Stimulated activated CD4-positive, alpha-beta T cell treated with anti-CD3 and anti-CD28 coated beads, Interleukin-15, amount 100 ng/mL, for 24 hours (primary cell): Measurements from ENCODE around the gene STK32C.
"Not testable (repeated sequence)": the region's sequence is repeated elsewhere in the genome, so short reads cannot be mapped to it uniquely, and the experiment has no call there.

Source experiments
- DNase-seq: peaks from one replicate; pipeline ENCODE4 v3.0.0-alpha.2; 2020

The STK32C gene

DNA sequence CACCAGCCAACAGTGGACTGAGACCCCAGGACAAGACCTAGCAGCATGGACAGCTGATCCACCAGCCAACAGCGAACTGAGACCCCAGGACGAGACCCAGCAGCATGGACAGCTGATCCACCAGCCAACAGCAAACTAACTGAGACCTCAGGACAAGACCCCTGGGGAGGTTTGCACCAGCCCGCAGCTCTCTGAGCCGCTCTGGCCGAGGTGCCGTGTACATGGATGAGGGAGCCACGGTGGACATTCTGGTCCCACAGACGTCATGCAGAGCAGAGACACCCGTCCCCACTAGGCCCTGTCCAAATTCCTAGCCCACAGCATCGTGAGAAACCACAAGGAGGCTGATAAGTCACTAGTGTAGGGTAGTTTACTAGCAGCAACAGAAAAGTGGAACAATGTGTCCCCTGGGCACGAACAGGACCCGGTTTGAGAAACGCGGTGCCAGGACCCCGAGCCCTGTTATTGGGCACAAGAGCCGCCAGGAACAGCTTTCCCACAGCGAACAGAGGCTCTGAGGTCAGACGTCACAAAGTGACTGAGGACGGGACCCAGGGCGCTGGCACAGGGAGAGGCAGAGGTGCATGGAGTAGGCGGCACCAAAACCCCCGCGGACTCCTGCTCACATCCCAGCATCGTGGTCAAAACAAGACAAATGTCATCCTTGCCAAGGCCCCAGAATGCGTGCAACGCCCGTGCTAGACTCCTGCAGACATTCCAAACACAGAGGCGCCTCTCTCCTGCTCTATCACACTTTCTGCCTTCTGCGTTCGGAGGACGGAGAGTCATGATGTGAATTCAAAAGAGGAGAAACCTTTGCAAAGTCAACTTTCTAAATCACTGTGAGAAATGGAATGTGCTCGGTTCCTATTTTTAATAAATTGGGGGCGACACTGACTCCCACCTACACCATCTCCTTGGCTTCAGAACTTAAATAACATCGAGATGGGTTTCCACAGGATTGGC lies 8.1 kb downstream of the STK32C start:
- DNase-seq: no peak

DNA sequence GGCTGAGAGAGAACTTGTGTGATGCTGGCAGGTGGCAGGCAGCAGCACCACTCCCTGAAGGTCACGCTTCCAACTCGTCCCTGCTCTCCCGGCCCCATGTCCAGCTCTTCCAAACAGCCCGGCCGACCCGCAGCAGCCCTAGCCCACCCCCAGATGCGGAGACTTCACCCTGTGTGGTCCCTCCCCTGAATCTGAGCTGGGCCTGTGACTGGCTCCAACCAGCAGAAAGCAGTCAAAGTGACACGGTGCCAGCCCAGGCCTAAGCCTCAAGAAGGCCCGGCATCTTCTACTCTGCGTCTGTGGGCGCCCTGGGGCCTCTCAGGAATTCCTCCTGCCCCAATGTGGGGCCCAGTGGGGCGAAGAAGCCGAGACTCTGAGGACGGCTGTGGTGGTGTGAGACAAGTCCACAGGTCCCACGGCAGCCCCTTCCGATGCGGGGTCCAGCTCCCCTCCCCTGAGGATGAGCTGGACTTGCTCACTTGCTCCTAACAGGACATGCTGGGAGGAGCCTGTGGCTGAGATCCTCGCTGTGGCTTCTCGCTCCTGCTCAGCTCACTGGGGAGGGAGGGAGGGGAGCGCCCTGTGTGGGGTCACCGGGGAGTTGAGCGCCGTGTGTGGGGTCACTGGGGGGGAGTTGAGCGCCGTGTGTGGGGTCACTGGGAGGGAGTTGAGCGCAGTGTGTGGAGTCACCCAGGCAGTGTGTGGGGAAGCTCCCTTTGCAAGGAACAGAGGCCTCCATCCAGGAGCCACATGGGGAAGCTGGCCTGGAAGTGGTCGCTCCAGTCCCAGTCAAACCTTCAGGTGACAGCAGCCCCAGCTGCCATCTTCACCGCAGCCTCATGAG lies 9.5 kb downstream of the STK32C start:
- no peak for DNase-seq

DNA sequence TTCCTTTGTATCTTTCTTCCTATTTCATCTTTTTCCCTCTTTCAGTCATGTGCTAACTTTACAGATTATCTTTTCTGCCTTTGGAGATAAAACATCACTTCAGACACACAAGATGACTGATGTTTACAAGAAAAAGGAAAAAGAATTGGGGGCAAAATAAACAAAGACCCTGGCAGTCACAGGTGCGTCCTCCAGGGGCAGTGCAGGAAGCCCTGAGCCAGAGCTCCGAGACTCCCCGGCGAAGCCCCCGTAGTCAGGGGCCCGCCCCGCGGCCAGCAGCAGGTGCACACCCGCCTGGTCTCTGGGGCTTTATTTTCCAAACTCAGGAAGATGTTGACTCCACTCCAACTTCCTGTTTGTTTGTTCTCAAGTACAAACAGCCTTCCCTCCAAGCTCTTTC lies 10.2 kb downstream of the STK32C start:
- no peak for DNase-seq

DNA sequence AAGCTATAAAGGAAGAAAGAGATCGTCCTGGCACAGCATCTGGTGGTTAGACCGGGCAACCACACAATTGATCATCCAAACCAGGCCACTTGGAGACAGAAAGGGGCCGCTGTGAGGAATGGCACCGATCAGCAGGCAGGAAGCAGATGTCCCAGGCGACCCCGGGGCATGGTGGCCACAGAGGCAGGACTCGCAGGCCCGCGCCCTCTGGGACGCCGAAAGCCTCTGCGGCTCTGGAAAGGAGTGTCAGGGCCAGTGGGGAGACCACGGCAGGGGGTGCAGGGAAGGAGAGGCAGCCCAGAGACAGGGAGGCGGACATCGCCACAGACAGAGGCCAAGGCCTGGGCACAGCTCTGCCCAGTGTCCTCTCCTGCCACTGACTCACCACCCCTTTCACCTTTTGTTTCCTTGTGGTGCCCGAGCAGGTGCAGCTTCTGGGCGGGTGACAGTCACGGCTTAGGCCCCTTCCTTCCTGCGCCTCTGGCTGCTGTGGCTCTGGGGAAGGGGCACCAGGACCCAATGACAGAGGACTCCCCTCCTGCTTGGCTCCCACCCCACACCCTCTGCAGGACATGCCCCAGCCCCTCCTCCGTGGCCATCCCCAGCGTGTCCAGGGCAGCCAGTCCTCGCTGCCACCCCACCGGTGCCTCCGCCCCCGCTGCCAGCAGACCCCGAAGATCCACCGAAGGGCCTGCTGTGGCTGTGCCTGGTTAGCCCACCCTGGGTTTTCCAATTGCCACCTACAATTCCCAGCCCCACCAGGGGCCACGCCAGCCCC lies 10.9 kb downstream of the STK32C start:
- no peak for DNase-seq

DNA sequence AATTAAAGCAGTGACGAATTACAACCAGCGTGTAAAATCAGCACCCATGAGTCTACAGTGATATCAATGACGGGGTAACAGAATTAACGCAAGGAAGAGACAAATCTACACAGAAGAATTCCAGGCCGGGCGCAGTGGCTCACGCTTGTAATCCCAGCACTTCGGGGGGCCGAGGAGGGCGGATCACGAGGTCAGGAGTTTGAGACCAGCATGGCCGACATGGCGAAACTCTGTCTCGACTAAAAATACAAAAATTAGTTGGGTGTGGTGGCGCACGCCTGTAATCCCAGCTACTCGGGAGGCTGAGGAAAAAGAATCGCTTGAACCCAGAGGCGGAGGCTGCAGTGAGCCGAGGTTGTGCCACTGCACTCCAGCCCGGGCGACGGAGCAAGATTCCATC lies 12.3 kb downstream of the STK32C start:
- DNase-seq: not testable (repeated sequence)

DNA sequence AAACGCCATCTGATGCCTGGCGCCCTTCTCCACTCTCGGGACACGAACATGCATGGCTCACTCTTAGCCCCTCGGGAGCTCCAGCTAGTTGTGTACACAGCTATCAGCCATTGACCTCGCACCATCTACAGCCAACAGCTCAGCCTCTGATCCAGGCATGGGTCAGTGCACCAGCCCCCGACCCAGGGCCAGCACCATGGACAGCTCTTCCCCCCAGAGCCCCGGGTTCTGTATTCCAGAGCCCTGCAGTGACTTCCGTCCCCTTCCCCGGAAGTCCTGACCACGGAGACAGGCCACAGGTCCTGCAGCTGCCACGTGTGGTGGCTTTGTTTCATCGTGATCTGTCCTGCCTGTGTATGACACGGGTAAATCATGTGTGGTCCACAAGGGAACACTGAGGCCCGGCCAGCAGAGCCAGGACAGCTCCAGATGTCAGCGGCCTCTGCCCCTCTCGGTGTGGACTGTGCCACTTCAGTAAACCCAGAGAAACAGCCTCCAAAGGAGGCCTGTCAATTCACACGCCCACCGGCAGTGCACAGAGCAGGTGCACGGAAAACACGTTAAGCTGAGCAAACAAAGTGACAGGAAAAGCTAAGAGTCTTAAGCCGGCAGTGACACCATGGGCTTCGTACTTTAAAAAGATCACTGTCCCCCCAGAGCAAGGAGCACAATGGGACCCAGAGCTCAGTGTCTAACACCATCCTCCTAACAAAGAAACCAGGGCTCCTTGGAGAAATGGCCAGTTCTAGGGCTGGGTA lies 13.0 kb downstream of the STK32C start:
- DNase-seq: no peak

DNA sequence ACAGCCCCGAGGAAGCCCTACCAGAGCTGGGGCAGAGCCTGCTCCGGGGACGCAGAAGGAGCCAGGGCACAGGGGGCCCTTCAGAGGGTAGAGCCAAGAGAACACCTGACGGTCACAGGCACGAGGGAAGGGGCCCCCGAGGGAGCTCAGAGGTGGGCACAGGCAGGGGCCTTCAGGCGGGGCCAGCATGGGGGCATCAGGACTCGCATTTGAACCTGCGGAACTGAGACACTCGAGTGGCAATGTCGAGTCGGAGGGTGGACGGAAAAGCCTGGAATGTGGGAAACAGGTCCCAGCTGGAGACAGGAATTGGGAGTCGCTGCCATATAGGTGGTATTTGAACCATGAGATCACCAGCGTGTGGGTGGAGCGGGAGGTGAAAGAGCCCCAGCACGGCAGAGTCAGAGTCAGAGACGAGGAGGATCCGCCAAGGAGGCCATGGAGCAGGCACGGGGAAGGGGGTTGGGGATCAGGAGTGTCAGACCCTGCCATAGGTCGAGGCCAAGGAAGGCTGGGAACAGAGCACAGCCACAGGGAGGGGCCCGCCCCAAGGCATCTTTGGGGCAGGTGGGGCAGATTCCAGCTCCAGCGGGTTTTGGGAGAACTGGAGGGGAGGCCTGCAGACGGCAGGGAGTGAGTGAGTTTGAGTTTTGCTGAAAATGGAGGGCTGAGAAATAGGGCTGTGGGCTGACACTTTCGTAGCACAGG lies 13.8 kb downstream of the STK32C start:
- no peak for DNase-seq

DNA sequence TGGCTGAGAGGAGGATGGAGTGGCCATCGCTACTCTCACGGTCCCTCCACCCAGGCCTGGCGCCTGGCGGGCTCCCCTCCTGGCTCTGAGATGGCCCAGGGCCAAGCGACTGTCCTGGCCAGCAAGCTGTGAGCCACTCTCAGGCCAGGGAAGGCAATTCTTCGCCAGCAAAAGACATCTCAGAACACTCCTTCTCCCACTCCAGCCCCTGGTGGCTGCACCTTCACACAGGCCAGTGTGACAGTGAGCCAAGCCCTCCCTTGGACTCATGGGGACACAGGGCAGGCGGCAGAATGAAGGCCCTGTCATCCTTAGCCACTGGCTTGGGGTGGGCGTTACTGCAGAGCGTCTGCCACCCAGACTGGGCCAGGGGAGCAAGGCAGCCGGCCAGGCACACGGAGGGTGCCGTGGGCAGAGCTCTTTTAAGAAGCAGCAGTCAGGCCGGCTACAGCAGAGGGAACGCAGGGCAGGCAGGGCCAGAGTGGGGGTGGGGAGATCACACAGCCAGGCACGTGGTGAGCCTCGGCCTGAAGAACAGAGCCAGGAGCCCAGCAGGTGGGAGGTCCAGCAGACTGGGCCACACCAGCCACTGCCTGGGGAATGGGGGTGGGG lies 14.4 kb downstream of the STK32C start:
- no peak for DNase-seq

DNA sequence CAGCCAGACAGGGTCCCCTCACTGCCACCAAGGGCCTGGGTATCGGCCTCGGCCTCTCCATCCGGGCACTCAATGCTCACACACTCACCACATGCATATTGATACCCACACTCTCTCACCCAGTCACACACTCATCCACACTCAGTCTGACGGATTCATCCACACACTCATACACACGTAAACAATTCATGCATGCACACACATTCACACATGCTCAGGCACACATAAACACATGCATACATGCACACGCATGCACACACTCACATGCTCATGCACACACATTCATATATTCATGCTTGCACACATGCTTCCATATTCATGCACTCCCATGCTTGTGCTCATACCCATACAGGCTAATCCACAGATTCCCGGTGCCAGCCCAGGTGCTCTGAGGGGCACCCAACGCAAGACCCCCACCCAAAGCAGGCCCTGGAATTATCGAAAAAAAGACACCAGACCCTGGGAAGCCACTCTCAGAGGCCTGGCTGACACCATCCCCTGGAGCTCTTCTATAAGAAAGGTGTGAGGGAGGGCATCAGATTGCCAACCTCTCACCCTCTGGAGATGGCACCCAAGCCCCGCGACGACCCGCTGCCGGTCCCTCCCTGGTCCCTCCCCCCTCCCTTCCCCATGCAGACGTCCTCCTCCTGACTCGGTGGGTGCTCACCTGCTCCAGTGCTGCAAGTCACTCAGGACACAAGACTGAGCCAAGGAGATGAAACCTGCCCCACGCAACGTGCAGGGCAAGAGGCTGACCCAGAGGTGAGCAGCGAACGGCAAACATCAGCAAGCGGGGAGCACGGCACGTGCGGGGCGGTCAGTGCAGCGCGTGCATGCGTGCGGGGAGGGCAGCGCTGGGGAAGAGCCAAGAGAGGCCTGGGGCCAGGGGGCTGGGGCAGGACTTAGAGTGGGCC lies 15.2 kb downstream of the STK32C start:
- DNase-seq: no peak

DNA sequence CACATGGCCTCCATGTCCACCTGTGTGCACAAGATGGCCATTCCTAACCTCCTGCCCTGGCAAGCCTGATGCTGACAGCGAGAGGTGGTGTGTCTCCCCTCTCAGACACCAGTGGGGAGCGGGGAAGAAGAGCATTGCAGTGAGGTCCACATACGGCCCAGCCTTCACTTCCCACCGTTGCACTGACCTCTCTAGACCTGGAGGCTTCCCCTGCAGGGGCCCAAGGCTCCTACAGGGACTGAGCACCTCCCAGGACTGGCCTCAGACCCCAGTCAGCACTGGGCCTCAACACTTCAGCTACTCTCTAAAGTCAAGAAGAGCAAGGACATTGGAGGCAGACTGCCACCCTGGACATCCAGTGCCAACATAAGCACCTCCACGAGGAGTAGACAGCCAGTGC lies 15.9 kb downstream of the STK32C start:
- DNase-seq: no peak

DNA sequence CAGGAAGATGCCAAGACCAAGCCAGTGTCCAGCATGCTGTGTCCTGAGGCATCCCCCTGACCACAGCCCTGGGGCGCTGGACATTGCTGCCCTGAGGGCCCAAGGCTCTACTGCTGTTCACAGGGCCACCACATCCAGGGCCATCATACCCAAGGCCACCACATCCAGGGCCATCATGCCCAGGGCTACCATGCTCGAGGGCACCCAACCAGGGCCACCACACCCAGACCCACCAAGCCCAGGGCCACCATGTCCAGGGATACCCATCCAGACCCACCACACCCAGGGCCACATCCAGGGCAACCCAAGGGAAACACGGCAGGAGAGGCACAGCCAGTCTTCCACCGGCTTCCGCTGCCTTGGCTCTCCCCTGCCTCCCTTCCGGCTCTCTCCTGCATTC lies 17.1 kb downstream of the STK32C start:
- no peak for DNase-seq

DNA sequence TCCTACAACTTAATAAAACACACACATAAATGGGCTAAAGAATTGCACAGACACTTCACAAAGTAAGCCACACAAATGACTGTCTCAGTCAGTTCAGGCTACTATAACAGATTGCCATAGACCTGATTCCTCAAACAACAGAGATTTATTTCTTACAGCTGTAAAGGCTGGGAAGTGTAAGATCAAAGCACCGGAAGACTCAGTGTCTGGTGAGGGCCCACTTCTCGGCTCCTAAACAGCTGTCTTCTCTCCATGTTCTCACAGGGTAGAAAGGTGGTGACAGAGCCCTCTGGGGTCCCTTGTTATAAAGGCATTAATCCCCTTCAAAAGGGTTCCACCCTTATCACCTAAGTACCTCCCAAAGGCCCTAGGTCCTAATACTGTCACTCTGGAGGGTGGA lies 18.3 kb downstream of the STK32C start:
- no peak for DNase-seq

DNA sequence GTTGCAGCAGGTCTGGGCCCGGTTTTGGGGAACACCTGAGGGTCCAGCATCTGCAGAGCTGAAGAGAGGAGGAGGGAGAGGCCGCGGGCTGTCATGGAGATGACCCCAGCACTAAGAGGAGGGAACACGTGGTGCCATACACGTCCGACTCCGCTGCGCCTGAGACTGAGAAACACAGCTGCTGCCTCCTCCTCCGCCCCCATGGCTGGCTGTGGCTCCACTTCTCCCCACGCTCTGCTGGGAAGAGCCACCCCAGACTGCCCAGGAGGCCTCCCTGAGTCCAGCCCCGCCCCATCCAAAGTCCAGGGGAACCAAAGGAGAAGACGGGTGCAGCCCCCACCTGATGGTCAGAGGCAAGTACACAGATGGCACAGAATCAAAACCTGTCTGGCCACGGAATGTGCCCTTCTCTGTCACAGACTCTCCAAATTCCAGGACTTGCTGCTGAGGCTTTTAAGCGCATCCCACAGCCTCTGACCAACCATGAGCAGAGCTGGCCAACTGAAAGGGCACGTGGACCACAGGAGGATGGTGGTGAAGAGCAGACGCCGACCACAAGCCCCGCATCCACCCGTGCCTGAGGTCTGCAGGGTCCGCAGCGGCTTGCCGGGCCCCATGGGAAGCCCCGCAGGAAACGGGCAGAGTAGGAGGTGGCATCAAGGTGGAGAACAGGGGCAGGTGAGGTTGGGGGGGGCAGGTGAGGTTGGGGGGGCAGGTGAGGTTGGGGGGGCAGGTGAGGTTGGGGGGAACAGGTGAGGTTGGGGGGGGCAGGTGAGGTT lies 24.0 kb downstream of the STK32C start:
- DNase-seq: no peak

DNA sequence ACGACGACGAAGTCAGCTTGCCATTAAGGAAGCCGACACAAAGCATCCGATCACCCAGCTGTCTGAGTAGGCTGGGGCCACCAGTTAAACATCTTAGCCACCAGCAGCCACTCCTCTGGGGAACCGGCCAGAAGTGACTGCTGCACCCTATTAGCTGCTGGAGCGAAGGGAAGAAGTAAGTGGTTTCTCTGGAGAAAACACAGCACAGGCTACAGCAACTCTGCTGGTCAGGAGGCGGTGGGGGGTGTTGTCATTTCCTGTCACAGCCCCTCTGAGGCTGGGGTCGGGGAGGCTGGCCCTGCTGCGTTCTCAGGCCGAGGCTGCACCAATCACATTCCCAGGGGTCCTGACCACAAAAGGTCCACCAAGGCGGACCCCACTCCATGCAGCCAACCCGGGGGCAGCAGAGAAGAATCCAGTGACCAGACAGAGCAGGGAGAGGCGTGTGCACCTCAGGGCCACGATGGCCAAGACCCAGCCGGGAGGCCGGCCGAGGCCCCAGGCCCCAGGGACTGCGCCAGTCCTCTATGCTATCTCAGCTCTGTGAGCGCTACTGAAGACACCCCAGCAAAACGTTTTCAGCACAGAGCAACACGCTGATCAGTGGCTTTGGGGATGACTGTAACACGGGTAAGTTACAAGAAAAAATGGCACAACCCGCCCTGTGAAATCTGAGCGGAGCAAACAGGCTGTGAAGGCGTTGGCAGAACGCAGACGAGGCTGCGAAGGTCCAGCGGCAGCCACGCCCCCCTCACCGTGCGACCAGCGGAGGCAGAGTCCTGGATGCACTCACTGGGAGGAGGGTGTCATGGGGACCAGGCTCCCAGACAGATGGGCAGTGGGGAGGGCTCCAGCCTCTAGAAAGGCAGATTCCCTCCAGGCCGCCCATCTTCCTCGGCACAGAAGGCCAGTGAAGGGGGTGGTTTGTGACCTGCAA lies 24.8 kb downstream of the STK32C start:
- DNase-seq: no peak

DNA sequence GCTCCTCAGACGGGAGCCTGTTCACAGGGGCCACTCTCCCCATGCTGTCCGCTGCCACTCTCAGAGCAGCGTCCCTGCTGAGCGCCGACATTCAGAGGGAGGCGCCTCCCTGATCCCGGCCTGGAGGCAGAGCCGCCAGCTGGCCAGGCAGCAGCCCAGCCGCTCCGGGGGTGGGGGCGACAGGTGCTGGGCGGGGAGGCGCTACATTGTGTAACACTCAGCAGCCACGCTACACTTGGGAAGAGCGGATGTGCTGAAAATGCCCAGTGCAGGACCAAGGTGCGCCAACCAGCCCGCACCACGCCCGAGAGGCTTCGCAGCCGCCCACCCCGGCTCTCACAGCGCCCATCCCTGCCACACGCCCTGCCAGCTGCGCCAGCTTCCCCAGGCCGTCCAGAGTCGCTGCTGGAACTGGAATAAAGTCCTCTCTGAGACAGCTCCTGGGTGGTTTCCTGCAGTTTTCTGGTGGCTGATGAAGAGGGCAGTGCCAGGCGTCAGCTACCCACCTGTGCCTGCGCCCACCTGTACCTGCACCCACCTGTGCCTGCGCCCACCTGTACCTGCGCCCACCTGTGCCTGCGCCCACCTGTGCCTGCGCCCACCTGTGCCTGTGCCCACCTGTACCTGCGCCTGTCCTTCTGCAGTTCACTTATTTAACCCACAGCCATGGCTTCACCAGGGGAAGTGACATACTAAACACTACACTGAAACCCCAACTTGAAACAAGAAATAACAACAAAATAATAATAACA lies 25.7 kb downstream of the STK32C start:
- DNase-seq: no peak

DNA sequence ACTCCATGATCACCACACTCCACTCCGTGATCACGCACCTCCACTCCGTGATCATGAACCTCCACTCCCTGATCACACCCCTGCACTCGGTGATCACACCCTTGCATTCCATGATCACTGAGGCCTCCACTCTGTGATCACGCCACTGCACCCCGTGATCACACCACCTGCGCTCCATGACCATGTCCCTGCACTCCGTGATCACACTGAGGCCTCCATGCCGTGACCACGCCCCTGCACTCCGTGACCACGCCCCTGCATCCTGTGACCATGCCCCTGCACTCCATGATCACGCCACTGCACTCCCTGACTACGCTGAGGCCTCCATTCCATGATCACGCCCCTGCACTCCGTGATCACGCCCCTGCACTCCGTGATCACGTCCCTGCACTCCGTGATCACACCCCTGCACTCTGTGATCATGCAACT lies 27.1 kb downstream of the STK32C start:
- DNase-seq: no peak
